Activated B cell treated with CpG ODN at 0.5 μM for 24 hours (primary cell): ENCODE measurements around the gene TCL1A. TPM values are rescaled to one million over a fixed set of nuclear protein-coding genes. Genes with fewer than 3 reads are reported as not detected.
"Not testable (repeated sequence)": the region's sequence is repeated elsewhere in the genome, so short reads cannot be mapped to it uniquely, and the experiment has no call there.

ENCODE experiments used
- ATAC-seq: fragments of 200-7000 bp; cut with Tn5 transposase; one replicate; pipeline ENCODE4 v1.10.0; 2021; ENCODE audit warnings: low read depth, mild to moderate bottlenecking, moderate library complexity
- CTCF ChIA-PET: fragments of 350-600 bp; sonication (Branson Sonifier 250); formaldehyde crosslinking; loops from one replicate; lab custom pipeline; 2021; ENCODE audit warnings: antibody characterized with exemption; lab: Charles Lee
- POLR2A ChIA-PET: fragments of 350-600 bp; sonication (Branson Sonifier 250); formaldehyde crosslinking; loops from one replicate; lab custom pipeline; 2021; ENCODE audit warnings: antibody characterized with exemption; lab: Charles Lee
- DNase-seq: peaks from one replicate; pipeline ENCODE4 v3.0.0; 2022
- H3K27ac Mint-ChIP-seq: one replicate; pipeline ENCODE4 v1.8.0; 2020; ENCODE audit warnings: mixed read lengths
- H3K27me3 Mint-ChIP-seq: one replicate; pipeline ENCODE4 v1.8.0; 2021; ENCODE audit warnings: mixed read lengths
- H3K36me3 Mint-ChIP-seq: one replicate; pipeline ENCODE4 v1.8.0; 2021; ENCODE audit warnings: low read depth, mixed read lengths
- H3K4me1 Mint-ChIP-seq: one replicate; pipeline ENCODE4 v1.8.0; 2021; ENCODE audit warnings: mixed read lengths
- H3K4me3 Mint-ChIP-seq: one replicate; pipeline ENCODE4 v1.8.0; 2020; ENCODE audit warnings: mild to moderate bottlenecking, mixed read lengths
- H3K9me3 Mint-ChIP-seq: one replicate; pipeline ENCODE4 v1.8.0; 2020; ENCODE audit warnings: mixed read lengths
- CTCF ChIP-seq: fragments of 200-600 bp; IDR thresholded peaks from one replicate; pipeline ENCODE4 v1.8.0; 2022; ENCODE audit warnings: antibody characterized with exemption, mild to moderate bottlenecking
- intact Hi-C: fragments of 100-400 bp; cut with micrococcal nuclease; formaldehyde crosslinking; loops from one replicate; pipeline ENCODE4 v1.15.1; 2024
- total RNA-seq: library from RNA; stranded (reverse); gene quantifications from 2 replicates; pipeline ENCODE4 v1.2.3, GENCODE V29; 2022

The TCL1A gene
- total RNA-seq: 228 and 234 TPM in 2 replicates

- intact Hi-C loops: loop anchor here (1.0 to 10.0 kb wide), 6 partner anchors 12 to 269 kb away; no protein-coding TSS in a partner anchor
- Mint-ChIP-seq H3K4me1 (peaks cover 80% of the 10 kb centered on the region), H3K9me3 (no peaks in the 10 kb centered on the region), H3K36me3 (peaks cover 38% of the 10 kb centered on the region), H3K27ac (peak within 1 kb of the TSS; percentile 97), H3K4me3 (peak within 1 kb of the TSS; percentile 94), H3K27me3 (peaks cover 23% of the 10 kb centered on the region)
- ChIA-PET POLR2A (interaction anchor here (1.0 to 6.2 kb wide), 5 partner anchors 11 to 103 kb away, joined by 4 to 60 read pairs (median 6); no protein-coding TSS in a partner anchor), CTCF (interaction anchor here (0.7 to 2.3 kb wide), 6 partner anchors 14 to 103 kb away, joined by 3 to 9 read pairs (median 4); no protein-coding TSS in a partner anchor)
- peak; percentile 76 for ATAC-seq
- peak; percentile 66 for DNase-seq
- no peak for TF ChIP-seq CTCF
Observed at GRCh38 chr14:95713596-95714371, at the start of gene TCL1A. Gene TCL1A (minus strand): TSS chr14:95714125. CDS start chr14:95714066, 59 bp downstream.

GRCh38 chr14:95763032-95763431 lies 49.1 kb upstream of the TCL1A start:
- POLR2A ChIA-PET, H3K27me3 Mint-ChIP-seq, H3K27ac Mint-ChIP-seq, ATAC-seq, intact Hi-C loops, H3K4me3 Mint-ChIP-seq, H3K9me3 Mint-ChIP-seq, CTCF ChIA-PET, H3K4me1 Mint-ChIP-seq, H3K36me3 Mint-ChIP-seq, DNase-seq: not testable (repeated sequence)

GRCh38 chr14:95761436-95761835 lies 47.5 kb upstream of the TCL1A start:
- no peaks in the 10 kb centered on the region for H3K4me1 Mint-ChIP-seq
- ATAC-seq (no peak), DNase-seq (no peak)
- peaks cover 2% of the 10 kb centered on the region for H3K36me3 Mint-ChIP-seq
- ChIA-PET CTCF (no interaction called here), POLR2A (no interaction called here)
- no peak overlapping the region for H3K27ac Mint-ChIP-seq
- peaks cover 7% of the 10 kb centered on the region for H3K27me3 Mint-ChIP-seq
- TF ChIP-seq CTCF: no peak
- intact Hi-C loops: no loop called here
- no peaks in the 10 kb centered on the region for H3K9me3 Mint-ChIP-seq
- H3K4me3 Mint-ChIP-seq: no peak overlapping the region

- no peak overlapping the region for H3K4me3 Mint-ChIP-seq
- H3K27me3 Mint-ChIP-seq: peaks cover 7% of the 10 kb centered on the region
- ChIA-PET POLR2A (no interaction called here), CTCF (interaction anchor here (1.3 kb wide), 1 partner anchor 13 kb away, joined by 5 read pairs; no protein-coding TSS in a partner anchor)
- ATAC-seq: no peak
- no peak overlapping the region for H3K27ac Mint-ChIP-seq
- no peak for TF ChIP-seq CTCF
- H3K36me3 Mint-ChIP-seq: peaks cover 4% of the 10 kb centered on the region
- no peaks in the 10 kb centered on the region for H3K9me3 Mint-ChIP-seq
- no peak for DNase-seq
- intact Hi-C loops: no loop called here
- no peaks in the 10 kb centered on the region for H3K4me1 Mint-ChIP-seq
Observed at GRCh38 chr14:95760596-95760995, 46.7 kb upstream of the TCL1A start.

- Mint-ChIP-seq H3K4me1 (no peaks in the 10 kb centered on the region), H3K27ac (no peak overlapping the region), H3K4me3 (no peak overlapping the region), H3K9me3 (no peaks in the 10 kb centered on the region), H3K36me3 (peaks cover 4% of the 10 kb centered on the region), H3K27me3 (peaks cover 7% of the 10 kb centered on the region)
- no peak for DNase-seq
- intact Hi-C loops: no loop called here
- ATAC-seq: no peak
- ChIA-PET CTCF (interaction anchor here (1.3 kb wide), 1 partner anchor 14 kb away, joined by 5 read pairs; no protein-coding TSS in a partner anchor), POLR2A (no interaction called here)
- TF ChIP-seq CTCF: no peak
Observed at GRCh38 chr14:95759941-95760340, 46.0 kb upstream of the TCL1A start.
